ENCODE measurements around the gene CMA1. TPM values are rescaled to one million over a fixed set of nuclear protein-coding genes. Genes with fewer than 3 reads are reported as not detected.
"Not testable (repeated sequence)": the region's sequence is repeated elsewhere in the genome, so short reads cannot be mapped to it uniquely, and the experiment has no call there.

The CMA1 gene
- total RNA-seq = not detected

- TF ChIP-seq POLR2A (IDR thresholded peaks at IDR 0.05) = no peak
- no peak for TF ChIP-seq CTCF (IDR thresholded peaks at IDR 0.05)
- no peak within 1 kb of the TSS for H3K4me3 ChIP-seq
- no peak within 1 kb of the TSS for H3K27ac ChIP-seq
- H3K36me3 ChIP-seq = no peaks in the 10 kb centered on the region
- no peaks in the 10 kb centered on the region for H3K9me3 ChIP-seq
- no peaks in the 10 kb centered on the region for H3K27me3 ChIP-seq
- no peaks in the 10 kb centered on the region for H3K4me1 ChIP-seq
- DNase-seq = no peak
- intact Hi-C loops (cut with DNase I; ENCODE audit: low total_unique reads) = no loop called here
These were observed at the start of gene CMA1 for GRCh38 chr14:24508155-24508840. TSS of gene CMA1 (minus strand) at chr14:24508265. CDS start at chr14:24508235, 30 bp downstream.

GRCh38 chr14:24556756-24557155 is 48.7 kb upstream of the CMA1 start:
- Histone ChIP-seq H3K9me3 (no peaks in the 10 kb centered on the region), H3K27me3 (no peaks in the 10 kb centered on the region), H3K27ac (no peak overlapping the region), H3K4me3 (no peak overlapping the region), H3K4me1 (no peaks in the 10 kb centered on the region), H3K36me3 (no peaks in the 10 kb centered on the region)
- no peak for DNase-seq
- no peak for TF ChIP-seq CTCF (IDR thresholded peaks at IDR 0.05)
- intact Hi-C loops (cut with DNase I; ENCODE audit: low total_unique reads) = no loop called here

- H3K27ac ChIP-seq; H3K9me3 ChIP-seq; H3K4me1 ChIP-seq; H3K27me3 ChIP-seq; DNase-seq; H3K36me3 ChIP-seq; H3K4me3 ChIP-seq; intact Hi-C loops (cut with DNase I; ENCODE audit: low total_unique reads): not testable (repeated sequence)
These were observed 41.0 kb upstream of the CMA1 start for GRCh38 chr14:24549064-24549463.

GRCh38 chr14:24542346-24542936 is 34.4 kb upstream of the CMA1 start:
- H3K27me3 ChIP-seq = no peaks in the 10 kb centered on the region
- no peak overlapping the region for H3K27ac ChIP-seq
- H3K36me3 ChIP-seq = no peaks in the 10 kb centered on the region
- H3K9me3 ChIP-seq = no peaks in the 10 kb centered on the region
- no peak overlapping the region for H3K4me3 ChIP-seq
- no peak for TF ChIP-seq CTCF (IDR thresholded peaks at IDR 0.05)
- TF ChIP-seq POLR2A (IDR thresholded peaks at IDR 0.05) = no peak
- H3K4me1 ChIP-seq = no peaks in the 10 kb centered on the region
- no peak for DNase-seq
- intact Hi-C loops (cut with DNase I; ENCODE audit: low total_unique reads) = no loop called here

GRCh38 chr14:24535737-24536136 is 27.7 kb upstream of the CMA1 start:
- Histone ChIP-seq H3K27ac (no peak overlapping the region), H3K4me1 (no peaks in the 10 kb centered on the region)
- TF ChIP-seq CTCF (IDR thresholded peaks at IDR 0.05) (no peak), POLR2A (IDR thresholded peaks at IDR 0.05) (no peak)

More at GRCh38 chr14:24535737-24536136, 27.7 kb upstream of the CMA1 start:
- H3K27me3 ChIP-seq = no peaks in the 10 kb centered on the region
- no peak overlapping the region for H3K4me3 ChIP-seq
- DNase-seq = no peak
- intact Hi-C loops (cut with DNase I; ENCODE audit: low total_unique reads) = no loop called here
- H3K9me3 ChIP-seq = no peaks in the 10 kb centered on the region
- H3K36me3 ChIP-seq = no peaks in the 10 kb centered on the region

Data from uterus (tissue), 4 donors.